Measurements from ENCODE around the gene FAM228A.

The FAM228A gene

GRCh38 chr2:24238158-24238557 is 63.3 kb downstream of the FAM228A start:
- Histone ChIP-seq H3K36me3 (replicated peaks; ENCODE audit: insufficient read depth, low read length) (no peaks in the 10 kb centered on the region), H2AFZ (ENCODE audit: low read length) (no peak overlapping the region), H3F3A (ENCODE audit: insufficient read depth, low read length) (no peaks in the 10 kb centered on the region), H3K4me3 (ENCODE audit: low read length) (no peak overlapping the region), H3K9me3 (replicated peaks; ENCODE audit: insufficient read depth, low read length) (no peaks in the 10 kb centered on the region), H3K4me2 (ENCODE audit: low read depth, low read length) (no peak overlapping the region), H3K9ac (ENCODE audit: low read length) (no peak overlapping the region), H3K79me2 (ENCODE audit: low read length) (no peaks in the 10 kb centered on the region), H3K27me3 (replicated peaks; ENCODE audit: insufficient read depth, low read length) (no peaks in the 10 kb centered on the region), H3K9me2 (replicated peaks; ENCODE audit: insufficient read depth, low read length) (no peaks in the 10 kb centered on the region), H3K27ac (ENCODE audit: low read length) (no peak overlapping the region), H4K20me1 (ENCODE audit: insufficient read depth, low read length) (no peaks in the 10 kb centered on the region), H3K4me1 (ENCODE audit: low read length) (no peaks in the 10 kb centered on the region)
- TF ChIP-seq EZH2 (optimal IDR thresholded peaks at IDR 0.05; ENCODE audit: low read depth, low read length) (no peak), EZH2phosphoT487 (IDR thresholded peaks at IDR 0.05; ENCODE audit: low read length) (no peak)
- DNase-seq = no peak

GRCh38 chr2:24239553-24239952 is 64.7 kb downstream of the FAM228A start:
- H3K9me2 ChIP-seq (replicated peaks; ENCODE audit: insufficient read depth, low read length) = no peaks in the 10 kb centered on the region
- no peaks in the 10 kb centered on the region for H3K4me1 ChIP-seq (ENCODE audit: low read length)
- no peaks in the 10 kb centered on the region for H3K36me3 ChIP-seq (replicated peaks; ENCODE audit: insufficient read depth, low read length)
- H3K4me3 ChIP-seq (ENCODE audit: low read length) = no peak overlapping the region
- no peak for DNase-seq
- no peak overlapping the region for H3K9ac ChIP-seq (ENCODE audit: low read length)
- no peak overlapping the region for H2AFZ ChIP-seq (ENCODE audit: low read length)
- TF ChIP-seq EZH2phosphoT487 (IDR thresholded peaks at IDR 0.05; ENCODE audit: low read length) (no peak), EZH2 (optimal IDR thresholded peaks at IDR 0.05; ENCODE audit: low read depth, low read length) (no peak), CTCF (IDR thresholded peaks at IDR 0.05; ENCODE audit: low read length) (no peak)
- H3K27ac ChIP-seq (ENCODE audit: low read length) = no peak overlapping the region
- H3K27me3 ChIP-seq (replicated peaks; ENCODE audit: insufficient read depth, low read length) = no peaks in the 10 kb centered on the region
- no peaks in the 10 kb centered on the region for H4K20me1 ChIP-seq (ENCODE audit: insufficient read depth, low read length)
- no peaks in the 10 kb centered on the region for H3F3A ChIP-seq (ENCODE audit: insufficient read depth, low read length)
- H3K4me2 ChIP-seq (ENCODE audit: low read depth, low read length) = no peak overlapping the region
- no peaks in the 10 kb centered on the region for H3K9me3 ChIP-seq (replicated peaks; ENCODE audit: insufficient read depth, low read length)
- H3K79me2 ChIP-seq (ENCODE audit: low read length) = no peaks in the 10 kb centered on the region

Measured in MM.1S (cell line).